HEK293T (cell line): ENCODE data around the gene NDEL1.

Experiments used
- CTCF ChIA-PET: fragments of 350-600 bp; formaldehyde crosslinking; extraction: SDS; loops from one replicate; lab custom pipeline; 2021; ENCODE audit warnings: antibody characterized with exemption, inconsistent platforms; lab: Yijun Ruan, JAX
- POLR2A ChIA-PET: fragments of 350-600 bp; formaldehyde crosslinking; extraction: SDS; loops from one replicate; lab custom pipeline; 2020; ENCODE audit warnings: antibody characterized with exemption, inconsistent platforms; lab: Yijun Ruan, JAX
- DNase-seq: peaks from one replicate; pipeline ENCODE4 v3.0.0; 2012; ENCODE audit warnings: mixed read lengths; ENCODE audit errors: extremely low spot score
- ARNT ChIP-seq: fragments of 450-650 bp; IDR thresholded peaks from 2 replicates; pipeline ENCODE4 v1.6.1; 2017; ENCODE audit warnings: mild to moderate bottlenecking
- BHLHE40 ChIP-seq: fragments of 450-650 bp; IDR thresholded peaks from 2 replicates; pipeline ENCODE4 v1.6.1; 2016; ENCODE audit warnings: mild to moderate bottlenecking, moderate library complexity, borderline replicate concordance
- CTBP1 ChIP-seq: fragments of 450-650 bp; IDR thresholded peaks from 2 replicates; pipeline ENCODE4 v1.6.1; 2016; ENCODE audit warnings: borderline replicate concordance
- ELF4 ChIP-seq: fragments of 450-650 bp; IDR thresholded peaks from 2 replicates; pipeline ENCODE4 v1.6.1; 2017; ENCODE audit warnings: antibody characterized with exemption
- FOXA1 ChIP-seq: fragments of 450-650 bp; IDR thresholded peaks from 2 replicates; pipeline ENCODE4 v1.6.1; 2016; ENCODE audit warnings: mild to moderate bottlenecking
- FOXK2 ChIP-seq: fragments of 450-650 bp; IDR thresholded peaks from 2 replicates; pipeline ENCODE4 v1.6.1; 2016; ENCODE audit warnings: mild to moderate bottlenecking
- FOXM1 ChIP-seq: fragments of 450-650 bp; IDR thresholded peaks from 2 replicates; pipeline ENCODE4 v1.6.1; 2017; ENCODE audit warnings: mild to moderate bottlenecking, borderline replicate concordance
- HDGF ChIP-seq: fragments of 450-650 bp; IDR thresholded peaks from 2 replicates; pipeline ENCODE4 v1.6.1; 2017; ENCODE audit warnings: antibody characterized with exemption, borderline replicate concordance
- L3MBTL2 ChIP-seq: fragments of 450-650 bp; conservative IDR thresholded peaks from 2 replicates; pipeline ENCODE4 v1.6.1; 2016; ENCODE audit warnings: mild to moderate bottlenecking
- LEF1 ChIP-seq: fragments of 450-650 bp; IDR thresholded peaks from 2 replicates; pipeline ENCODE4 v1.6.1; 2017; ENCODE audit warnings: mild to moderate bottlenecking, borderline replicate concordance
- NFRKB ChIP-seq: fragments of 450-650 bp; IDR thresholded peaks from 2 replicates; pipeline ENCODE4 v1.6.1; 2016; ENCODE audit warnings: mild to moderate bottlenecking, moderate library complexity
- PKNOX1 ChIP-seq: fragments of 450-650 bp; IDR thresholded peaks from 2 replicates; pipeline ENCODE4 v1.6.1; 2016
- SP1 ChIP-seq: fragments of 450-650 bp; IDR thresholded peaks from 2 replicates; pipeline ENCODE4 v1.6.1; 2017
- SUZ12 ChIP-seq: fragments of 450-650 bp; IDR thresholded peaks from 2 replicates; pipeline ENCODE4 v1.6.1; 2016; ENCODE audit warnings: mild to moderate bottlenecking
- TARDBP ChIP-seq: fragments of 450-650 bp; IDR thresholded peaks from 2 replicates; pipeline ENCODE4 v1.6.1; 2016
- ZNF384 ChIP-seq: fragments of 450-650 bp; IDR thresholded peaks from 2 replicates; pipeline ENCODE4 v1.6.1; 2016

Gene NDEL1

GRCh38 chr17:8405499-8406016, 30.1 kb upstream of the NDEL1 start:
- ChIA-PET CTCF (no interaction called here), POLR2A (interaction anchor here (1.2 kb wide), 2 partner anchors 22 to 30 kb away, joined by 3 to 4 read pairs; partner anchors contain the start of genes NDEL1 and RPL26)
- DNase-seq: no peak
- TF ChIP-seq TARDBP (no peak), ELF4 (no peak), BHLHE40 (no peak), HDGF (no peak), FOXK2 (no peak), ARNT (no peak), FOXA1 (no peak), LEF1 (no peak), L3MBTL2 (no peak), FOXM1 (no peak), CTBP1 (no peak), PKNOX1 (no peak), NFRKB (no peak), ZNF384 (no peak), SP1 (no peak), SUZ12 (no peak)

- POLR2A ChIA-PET: interaction anchor here (1.2 kb wide), 1 partner anchor 29 kb away, joined by 4 read pairs; the partner anchor contains the start of gene NDEL1
- DNase-seq: no peak
- no peak for TF ChIP-seq SP1
- TF ChIP-seq L3MBTL2: no peak
- TF ChIP-seq SUZ12: no peak
- no peak for TF ChIP-seq ARNT
- TF ChIP-seq CTBP1: no peak
- TF ChIP-seq HDGF: no peak
- no peak for TF ChIP-seq ZNF384
- no peak for TF ChIP-seq FOXA1
- TF ChIP-seq BHLHE40: no peak
- TF ChIP-seq NFRKB: no peak
- no peak for TF ChIP-seq FOXK2
- TF ChIP-seq FOXM1: no peak
- CTCF ChIA-PET: interaction anchor here (0.6 kb wide), 2 partner anchors 19 to 96 kb away, joined by 3 to 4 read pairs; no protein-coding TSS in a partner anchor
These were observed 29.5 kb upstream of the NDEL1 start for GRCh38 chr17:8406174-8406573.

GRCh38 chr17:8408371-8408770, 27.3 kb upstream of the NDEL1 start:
- TF ChIP-seq FOXK2 (no peak), SP1 (no peak), BHLHE40 (no peak), L3MBTL2 (no peak), ZNF384 (no peak), TARDBP (no peak), SUZ12 (no peak), ARNT (no peak), HDGF (no peak), CTBP1 (no peak), ELF4 (no peak), FOXA1 (no peak), LEF1 (no peak), PKNOX1 (no peak), FOXM1 (no peak), NFRKB (no peak)
- ChIA-PET POLR2A (interaction anchor here (1.1 kb wide), 1 partner anchor 27 kb away, joined by 3 read pairs; the partner anchor contains the start of gene NDEL1), CTCF (no interaction called here)
- DNase-seq: no peak

GRCh38 chr17:8409966-8410882, 25.5 kb upstream of the NDEL1 start:
- DNase-seq: peak; percentile 83
- POLR2A ChIA-PET: interaction anchor here (1.2 kb wide), 1 partner anchor 25 kb away, joined by 10 read pairs; the partner anchor contains the start of gene NDEL1
- CTCF ChIA-PET: interaction anchor here (0.6 to 1.2 kb wide), 13 partner anchors 10 to 423 kb away, joined by 3 to 10 read pairs (median 4); no protein-coding TSS in a partner anchor
- TF ChIP-seq NFRKB: no peak
- TF ChIP-seq BHLHE40: no peak
- no peak for TF ChIP-seq ZNF384
- TF ChIP-seq L3MBTL2: no peak
- no peak for TF ChIP-seq FOXM1
- TF ChIP-seq HDGF: no peak
- TF ChIP-seq TARDBP: no peak
- no peak for TF ChIP-seq CTBP1
- TF ChIP-seq FOXA1: no peak
- TF ChIP-seq PKNOX1: no peak
- TF ChIP-seq LEF1: no peak
- no peak for TF ChIP-seq ELF4
- TF ChIP-seq FOXK2: no peak
- TF ChIP-seq SP1: no peak
- TF ChIP-seq ARNT: no peak
- TF ChIP-seq SUZ12: no peak

GRCh38 chr17:8410883-8411238, 24.8 kb upstream of the NDEL1 start:
- DNase-seq: no peak
- TF ChIP-seq FOXA1 (no peak), CTBP1 (no peak), LEF1 (no peak), FOXK2 (no peak), PKNOX1 (no peak), TARDBP (no peak), NFRKB (no peak), HDGF (no peak)
- CTCF ChIA-PET: interaction anchor here (1.1 to 1.2 kb wide), 4 partner anchors 27 to 375 kb away, joined by 3 to 10 read pairs (median 4); no protein-coding TSS in a partner anchor
- POLR2A ChIA-PET: interaction anchor here (1.2 kb wide), 1 partner anchor 25 kb away, joined by 10 read pairs; the partner anchor contains the start of gene NDEL1
